Fibroblast of gingiva (primary cell): ENCODE measurements around the gene C5AR2.
"Not testable (repeated sequence)": the region's sequence is repeated elsewhere in the genome, so short reads cannot be mapped to it uniquely, and the experiment has no call there.

Experiments
- DNase-seq: peaks from one replicate; pipeline ENCODE4 v3.0.0-alpha.2; 2011; ENCODE audit warnings: low read depth

The C5AR2 gene

DNA sequence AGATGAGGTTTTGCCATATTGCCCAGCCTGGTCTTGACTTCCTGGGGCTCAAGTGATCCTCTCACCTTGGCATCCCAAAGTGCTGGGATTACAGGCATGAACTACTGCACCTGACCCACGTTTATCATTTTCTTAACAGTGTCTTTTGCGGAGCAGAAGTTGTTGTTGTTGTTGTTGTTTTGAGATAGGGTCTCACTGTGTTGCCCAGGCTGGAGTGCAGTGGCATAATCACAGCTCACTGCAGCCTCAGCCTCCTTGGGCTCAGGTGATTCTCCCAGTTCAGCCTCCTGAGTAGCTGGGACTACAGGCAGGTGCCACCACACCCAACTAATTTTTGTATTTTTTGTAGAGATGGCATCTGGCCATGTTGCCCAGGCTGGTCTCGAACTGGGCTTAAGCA, 55.6 kb downstream of the C5AR2 start:
- not testable (repeated sequence) for DNase-seq

DNA sequence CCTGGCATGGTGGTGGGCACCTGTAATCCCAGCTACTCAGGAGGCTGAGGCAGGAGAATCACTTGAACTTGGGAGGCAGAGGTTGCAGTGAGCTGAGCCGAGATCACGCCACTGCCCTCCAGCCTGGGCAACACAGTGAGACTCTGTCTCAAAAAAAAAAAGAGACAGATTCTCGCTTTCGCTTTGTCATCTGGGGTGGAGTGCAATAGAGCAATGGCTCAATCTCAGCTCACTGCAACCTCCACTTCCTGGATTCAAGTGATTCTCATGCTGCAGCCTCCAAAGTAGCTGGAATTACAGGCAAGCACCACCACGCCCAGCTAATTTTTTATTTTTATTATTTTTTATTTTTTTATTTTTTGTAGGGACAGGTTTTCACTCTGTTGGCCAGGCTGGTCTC, 56.7 kb downstream of the C5AR2 start:
- DNase-seq: not testable (repeated sequence)

DNA sequence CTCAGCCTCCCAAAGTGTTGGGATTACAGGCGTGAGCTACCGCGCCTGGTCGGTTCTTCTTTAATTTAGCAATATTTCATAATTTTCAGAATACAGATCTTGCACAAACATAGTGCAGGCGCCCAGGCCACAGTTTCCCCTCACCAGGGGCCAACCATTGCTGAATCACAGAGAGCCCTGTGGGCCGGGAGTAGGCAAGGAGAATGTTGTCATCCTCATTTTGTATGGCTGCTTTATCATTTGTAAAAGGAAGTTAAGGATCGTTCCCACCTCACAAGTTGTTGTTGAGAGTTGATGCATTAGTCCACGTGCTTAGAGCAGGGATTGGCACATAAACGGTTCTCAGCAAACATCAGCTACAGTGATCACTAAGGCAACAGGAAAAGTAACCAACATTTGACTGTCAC, 57.2 kb downstream of the C5AR2 start:
- no peak for DNase-seq

DNA sequence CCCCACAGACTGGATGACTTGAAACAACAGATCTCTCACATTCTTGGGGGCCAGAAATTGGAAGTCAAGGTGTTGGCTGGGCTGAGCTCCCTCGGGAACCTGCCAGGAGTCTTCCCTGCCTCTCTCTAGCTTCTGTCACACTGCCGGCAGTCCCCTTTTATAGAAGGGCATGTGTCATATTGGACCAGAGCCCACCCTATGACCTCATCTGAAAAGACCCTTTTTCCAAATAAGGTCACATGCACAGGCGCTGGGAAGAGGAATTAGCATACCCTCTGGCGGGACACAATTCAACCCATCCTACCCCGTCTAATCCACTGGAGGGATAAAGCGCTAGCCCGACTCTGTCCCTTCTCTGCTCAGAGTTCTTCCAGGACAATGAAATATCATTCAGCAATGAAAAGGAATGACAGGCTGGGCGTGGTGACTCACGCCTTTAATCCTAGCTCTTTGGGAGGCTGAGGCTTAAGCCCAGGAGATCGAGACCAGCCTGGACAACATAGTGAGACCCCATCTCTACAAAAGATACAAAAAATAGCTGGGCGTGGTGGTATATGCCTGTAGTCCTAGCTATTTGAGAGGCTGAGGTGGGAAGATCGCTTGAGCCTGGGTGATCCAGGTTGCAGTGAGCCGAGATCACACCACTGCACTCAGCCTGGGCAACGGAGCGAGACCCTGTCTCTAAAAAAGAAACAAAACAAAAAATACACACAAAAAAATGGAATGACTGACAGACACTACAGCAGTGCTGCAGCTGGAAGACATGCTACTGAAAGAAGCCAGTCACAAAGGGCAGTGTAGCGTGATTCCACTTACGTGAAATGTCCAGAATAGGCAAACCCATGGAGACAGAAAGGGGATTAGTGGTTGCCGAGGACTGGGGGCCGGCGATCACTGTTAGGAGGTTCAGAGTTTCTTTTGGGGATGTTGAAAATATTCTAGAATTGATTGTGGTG, 58.8 kb downstream of the C5AR2 start:
- no peak for DNase-seq

DNA sequence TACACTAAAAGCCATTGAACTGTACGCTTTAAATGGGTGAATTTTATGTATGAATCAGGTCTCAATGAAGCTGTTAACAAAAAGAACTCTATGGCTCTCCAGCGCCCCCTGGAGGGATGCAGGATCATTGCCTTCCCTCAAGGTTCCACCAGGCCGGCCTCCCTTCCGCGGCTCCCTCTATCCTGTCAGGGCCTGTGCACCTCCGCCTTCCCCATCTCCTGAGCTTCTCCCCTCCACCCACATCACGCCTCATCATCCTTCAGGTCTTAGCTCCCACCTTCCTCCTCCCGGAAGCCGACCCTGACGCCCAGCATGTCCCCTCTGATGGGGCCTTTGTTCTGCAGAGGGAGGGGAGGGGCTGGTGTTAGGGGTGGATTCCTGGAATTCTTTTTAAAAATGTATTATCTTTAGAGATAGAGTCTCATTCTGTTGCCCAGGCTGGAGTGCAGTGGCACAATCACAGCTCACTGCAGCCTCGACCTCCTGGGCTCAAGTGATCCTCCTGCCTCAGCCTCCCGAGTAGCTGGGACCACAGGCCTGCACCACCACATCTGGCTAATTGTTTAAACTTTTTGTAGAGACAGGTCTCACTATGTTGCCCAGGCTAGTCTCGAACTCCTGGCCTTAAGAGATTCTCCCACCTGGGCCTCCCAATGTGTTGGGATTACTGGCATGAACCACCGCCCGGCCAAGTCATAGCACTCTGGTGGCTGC, 59.7 kb downstream of the C5AR2 start:
- peak; percentile 57 for DNase-seq
